Gastroesophageal sphincter (tissue), 3 donors: ENCODE measurements around the gene CAD.

Source experiments
- CTCF ChIP-seq, 4 experiments: fragments of 200-600 bp in 2 of 4; fragments of 450-650 bp in 2 of 4; sonication (generic) in 1 of 4; IDR thresholded peaks; one replicate each; pipeline ENCODE4 v1.5.1; 2017 to 2019; ENCODE audit warnings: antibody characterized with exemption in 4 of 4, mild to moderate bottlenecking in 2 of 4, moderate library complexity in 2 of 4
- POLR2A ChIP-seq, 2 donors: fragments of 450-650 bp; IDR thresholded peaks; one replicate each; pipeline ENCODE4 v1.6.1; 2017; ENCODE audit warnings: antibody characterized with exemption in 2 of 2, mild to moderate bottlenecking in 2 of 2, moderate library complexity in 1 of 2
- POLR2AphosphoS5 ChIP-seq: sonication (generic); formaldehyde crosslinking; IDR thresholded peaks from one replicate; pipeline ENCODE4 v1.6.1; 2017; ENCODE audit warnings: antibody characterized with exemption

GRCh38 chr2:27258051-27258450 lies 40.9 kb downstream of the CAD start:
- no peak for TF ChIP-seq POLR2AphosphoS5
- TF ChIP-seq CTCF (IDR thresholded peaks at IDR 0.05), result no peak
- TF ChIP-seq POLR2A (IDR thresholded peaks at IDR 0.05), result no peak
